HG03439 (cell line): ENCODE results near the gene COLEC11.
A peak's percentile ranks its signal among the peaks of the same experiment; 100 is the strongest.
"Not testable (repeated sequence)": the region's sequence is repeated elsewhere in the genome, so short reads cannot be mapped to it uniquely, and the experiment has no call there.

Source experiments
- ATAC-seq: cut with Tn5 transposase; IDR thresholded peaks from one replicate; pipeline ENCODE4 v1.9.1; 2021; ENCODE audit warnings: mild to moderate bottlenecking, moderate library complexity; ENCODE audit not compliant: unreplicated experiment

COLEC11 gene

DNA sequence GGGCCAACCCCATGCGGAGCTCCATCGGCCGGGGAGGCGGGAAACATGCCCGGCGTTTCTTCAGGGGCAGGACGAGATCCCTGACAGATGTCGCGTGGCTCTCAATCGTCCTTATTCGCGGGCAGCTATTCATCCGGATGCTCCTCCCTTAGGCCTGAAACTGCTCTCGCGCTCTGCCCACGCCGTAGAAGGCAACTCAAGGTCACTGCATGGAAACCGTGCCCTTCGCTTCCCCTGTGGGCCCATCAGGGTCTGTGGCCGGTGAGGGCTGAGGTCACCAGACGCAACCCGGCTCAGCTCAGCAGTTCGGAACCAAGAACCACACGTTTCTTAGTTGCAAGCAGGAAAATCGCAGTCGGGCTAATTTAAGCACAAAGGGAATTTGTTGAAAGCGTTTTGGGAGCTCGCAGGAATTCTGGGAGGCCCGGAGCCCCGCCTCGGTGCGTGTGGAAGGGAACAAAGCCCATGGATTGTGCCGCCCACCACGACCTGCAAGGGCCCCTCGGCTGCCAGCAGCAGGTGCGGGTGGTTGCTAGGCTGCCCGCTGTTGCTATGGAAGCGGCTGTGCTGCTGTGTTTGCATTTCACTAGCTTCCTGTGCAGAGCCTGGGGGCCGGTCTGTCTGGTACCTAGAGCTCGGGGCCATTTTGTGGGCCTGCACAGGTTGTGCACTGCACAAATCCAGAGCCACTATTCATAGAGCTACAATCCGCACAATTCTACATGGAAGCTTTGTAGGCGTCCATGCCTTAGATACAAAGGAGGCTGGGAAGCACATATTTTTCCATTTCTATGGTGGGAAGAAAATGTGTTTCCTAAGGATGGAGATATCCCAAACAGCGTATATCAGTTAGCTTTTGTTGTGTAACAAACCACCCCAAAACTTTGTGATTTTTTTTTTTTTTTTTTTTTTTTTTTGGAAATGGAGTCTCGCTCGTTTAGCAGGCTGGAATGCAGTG lies 57.1 kb downstream of the COLEC11 start:
- peak; percentile 68 for ATAC-seq

DNA sequence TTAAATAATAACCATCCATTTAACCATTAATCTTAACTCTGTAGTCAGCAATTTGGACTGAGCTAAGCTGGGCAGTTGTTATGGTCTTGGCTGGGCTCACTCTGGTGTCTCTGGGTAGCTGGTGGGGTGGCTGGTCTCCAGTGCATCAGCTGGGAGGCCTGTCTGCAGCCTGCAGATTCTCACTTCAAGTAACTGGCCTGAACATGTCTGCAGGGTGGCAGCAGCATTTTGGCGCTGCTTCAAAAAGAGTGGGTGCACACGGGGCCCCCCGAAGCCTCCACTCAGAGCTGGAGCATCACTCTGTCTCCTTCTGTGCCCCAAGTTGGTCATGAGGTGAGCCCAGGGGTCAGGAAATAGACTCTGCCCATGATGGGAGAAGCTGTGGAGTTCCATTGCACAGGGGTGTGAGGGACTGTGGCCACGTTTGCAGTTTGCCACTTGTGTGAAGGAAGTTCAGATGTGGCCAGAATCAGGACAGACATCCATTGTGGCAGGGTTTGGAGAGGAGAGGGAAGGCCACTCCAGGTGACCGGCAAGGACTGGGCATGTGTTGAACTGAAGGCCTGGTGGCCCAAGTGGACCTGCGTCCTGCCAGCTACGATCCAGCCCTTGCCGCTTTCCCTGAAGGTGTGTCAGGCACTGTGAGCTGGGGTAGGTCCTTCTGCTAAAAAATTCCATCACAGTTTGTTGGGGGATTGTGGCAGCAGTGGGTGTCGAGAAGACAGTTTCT lies 58.1 kb downstream of the COLEC11 start:
- ATAC-seq = no peak

DNA sequence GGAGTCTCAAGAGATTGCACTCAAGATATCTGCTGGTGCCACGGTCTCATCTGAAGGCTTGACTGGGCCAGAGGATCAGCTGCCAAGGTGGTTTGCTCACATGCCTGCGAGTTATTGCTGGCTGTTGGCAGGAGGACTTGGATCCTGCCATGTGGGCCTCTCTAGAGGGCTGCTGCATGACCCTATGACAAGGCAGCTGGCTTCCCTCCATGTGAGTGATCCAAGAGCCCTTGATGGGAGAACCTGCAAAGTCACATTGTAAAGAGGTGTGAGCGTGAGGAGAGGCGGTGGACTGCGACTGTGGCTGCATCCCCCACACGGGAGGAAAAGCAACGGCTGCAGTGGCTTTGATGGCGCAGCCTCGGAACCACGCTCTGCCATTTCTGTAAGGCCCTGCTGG lies 59.1 kb downstream of the COLEC11 start:
- ATAC-seq = no peak

DNA sequence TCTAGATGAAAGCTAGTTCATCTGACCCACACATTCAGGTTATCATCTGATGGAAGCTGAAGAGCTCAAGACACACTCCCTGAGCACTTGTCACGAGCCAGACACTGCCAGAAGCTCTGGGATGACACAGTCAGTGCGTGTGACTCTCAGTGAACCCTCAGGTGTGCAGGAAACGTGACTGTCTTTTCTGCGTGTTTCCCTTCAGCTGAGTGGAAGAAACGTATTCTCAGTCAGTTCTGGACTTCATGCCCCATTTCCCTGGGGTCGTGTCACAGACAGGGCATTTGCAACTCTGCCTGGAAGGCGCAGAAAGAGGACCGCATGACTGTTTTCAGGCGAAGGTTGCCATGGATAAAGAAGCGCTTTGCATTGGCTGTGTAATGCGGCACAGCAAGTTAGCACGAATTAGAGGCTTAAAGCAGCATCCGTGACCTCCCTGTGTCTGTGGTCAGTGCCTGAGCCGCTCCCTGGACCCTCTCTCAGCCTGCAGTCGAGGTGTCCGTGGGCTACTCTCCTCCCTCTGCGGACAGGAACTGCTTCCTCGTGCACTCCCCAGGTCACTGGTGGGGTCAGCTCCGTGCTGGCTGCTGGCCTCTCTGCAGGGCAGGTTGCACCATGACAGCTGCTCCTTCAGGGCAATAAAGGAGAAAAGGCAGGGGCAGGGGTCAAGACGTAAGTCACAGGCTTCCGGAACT lies 59.8 kb downstream of the COLEC11 start:
- no peak for ATAC-seq

DNA sequence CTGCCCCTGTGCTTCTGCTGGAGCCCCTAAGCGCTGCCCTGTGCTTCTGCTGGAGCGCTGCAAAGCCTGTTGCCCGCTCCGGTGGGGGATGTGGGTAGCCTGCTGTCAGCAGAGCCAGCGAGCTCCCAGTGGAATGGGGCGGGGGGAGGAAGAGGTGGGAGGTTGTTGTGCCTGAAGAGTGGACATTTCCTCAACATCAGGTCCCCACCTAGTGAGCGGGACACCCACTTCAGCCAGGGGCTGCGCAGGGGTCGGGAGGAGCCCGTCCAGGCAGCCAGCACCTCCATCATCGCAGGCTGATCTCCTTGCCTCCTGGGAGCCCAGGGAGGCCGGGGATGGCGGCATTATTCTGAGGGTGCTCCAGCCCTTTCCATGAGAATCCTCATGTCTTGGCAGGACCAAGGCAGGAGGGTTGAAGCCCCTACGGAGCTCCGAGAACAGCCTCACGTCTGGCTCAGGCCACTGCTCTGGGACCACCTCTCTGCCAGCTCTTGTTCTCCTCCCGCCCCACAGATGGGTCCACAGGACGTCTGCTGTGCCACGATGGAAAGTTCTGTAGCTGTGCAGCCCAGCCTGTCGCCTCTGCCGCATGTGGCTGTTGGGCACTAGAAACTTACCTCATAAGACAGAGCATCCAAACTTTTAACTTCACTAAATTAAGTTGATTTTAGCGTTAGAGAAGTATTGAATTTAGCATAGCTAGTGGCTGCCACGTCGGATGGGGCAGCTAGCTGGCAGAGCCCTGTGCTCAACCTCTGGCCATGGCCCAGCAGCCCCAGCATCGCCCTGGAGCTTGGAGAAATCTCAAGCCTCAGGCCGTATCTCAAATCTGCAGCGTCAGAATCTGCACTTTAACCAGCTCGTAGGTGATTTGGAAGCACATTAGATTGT lies 61.2 kb downstream of the COLEC11 start:
- no peak for ATAC-seq

DNA sequence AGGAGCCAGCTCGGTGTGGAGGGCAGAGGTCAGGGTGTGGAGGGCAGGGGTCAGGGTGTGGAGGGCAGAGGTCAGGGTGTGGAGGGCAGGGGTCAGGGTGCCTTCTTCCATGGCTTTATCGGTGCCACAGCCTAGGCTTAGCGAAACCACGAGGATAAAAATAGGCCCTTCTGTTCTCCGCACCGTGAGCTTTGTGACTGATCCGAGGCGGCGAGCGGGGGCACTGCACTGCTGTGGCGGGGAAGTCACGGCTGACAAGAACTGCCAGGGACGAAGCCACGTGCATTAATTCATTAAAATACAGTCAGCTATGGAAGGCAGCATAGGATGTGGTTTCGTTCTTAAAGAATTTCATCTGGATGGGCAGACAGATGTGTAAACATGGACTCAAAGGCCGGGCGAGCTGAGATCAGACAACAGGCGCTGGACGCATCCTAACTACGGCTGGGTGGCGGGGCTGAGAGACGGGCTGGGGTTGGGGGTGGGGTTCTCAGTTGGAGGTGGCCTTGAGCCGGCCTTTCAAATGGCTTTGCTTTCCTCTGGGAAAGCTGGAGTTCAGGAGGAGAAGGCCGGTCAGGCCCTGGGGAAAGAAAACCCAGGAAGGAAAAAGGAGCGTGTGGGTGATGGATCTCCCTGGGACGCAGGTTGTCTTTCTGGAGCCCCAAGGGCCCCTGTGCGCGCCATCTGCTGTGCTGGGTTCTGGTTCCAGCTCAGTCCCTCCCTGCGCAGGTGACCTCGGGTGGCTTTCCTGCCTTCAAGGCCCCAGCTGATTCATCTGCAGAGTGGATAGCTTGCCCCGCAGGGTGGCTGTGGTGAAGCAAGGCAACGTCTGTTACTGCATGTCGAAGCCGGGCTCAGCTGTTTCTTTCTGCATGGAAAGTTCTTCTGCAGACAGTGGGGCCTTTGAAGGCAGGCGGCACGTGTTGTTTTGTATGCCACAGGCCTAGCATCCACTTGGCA lies 62.1 kb downstream of the COLEC11 start:
- ATAC-seq = no peak

DNA sequence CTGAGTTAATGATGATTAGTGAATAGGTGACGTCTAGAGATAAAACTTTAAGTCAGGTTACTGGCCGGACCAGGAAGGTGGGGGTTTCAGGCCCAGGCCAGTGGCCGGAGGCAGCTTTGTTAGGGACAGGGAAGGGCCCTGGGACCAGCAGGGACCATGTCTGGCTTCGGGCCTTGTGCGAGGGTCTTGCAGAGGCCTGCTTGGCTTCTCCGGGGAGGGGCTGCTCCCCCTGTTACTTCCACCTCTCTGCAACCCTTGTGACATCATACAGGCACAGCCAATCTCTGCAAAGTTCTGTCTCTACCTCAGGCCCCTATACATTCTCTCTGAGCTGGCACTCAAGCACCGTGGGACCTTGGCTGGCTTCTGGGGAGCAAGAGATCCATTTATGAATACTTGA lies 63.0 kb downstream of the COLEC11 start, which contains the start of gene ALLC:
ALLC (plus strand) TSS at position 320 of the 400 bp plus-strand sequence. CDS start 12,958 bp downstream, outside the sequence.
- ATAC-seq = no peak

DNA sequence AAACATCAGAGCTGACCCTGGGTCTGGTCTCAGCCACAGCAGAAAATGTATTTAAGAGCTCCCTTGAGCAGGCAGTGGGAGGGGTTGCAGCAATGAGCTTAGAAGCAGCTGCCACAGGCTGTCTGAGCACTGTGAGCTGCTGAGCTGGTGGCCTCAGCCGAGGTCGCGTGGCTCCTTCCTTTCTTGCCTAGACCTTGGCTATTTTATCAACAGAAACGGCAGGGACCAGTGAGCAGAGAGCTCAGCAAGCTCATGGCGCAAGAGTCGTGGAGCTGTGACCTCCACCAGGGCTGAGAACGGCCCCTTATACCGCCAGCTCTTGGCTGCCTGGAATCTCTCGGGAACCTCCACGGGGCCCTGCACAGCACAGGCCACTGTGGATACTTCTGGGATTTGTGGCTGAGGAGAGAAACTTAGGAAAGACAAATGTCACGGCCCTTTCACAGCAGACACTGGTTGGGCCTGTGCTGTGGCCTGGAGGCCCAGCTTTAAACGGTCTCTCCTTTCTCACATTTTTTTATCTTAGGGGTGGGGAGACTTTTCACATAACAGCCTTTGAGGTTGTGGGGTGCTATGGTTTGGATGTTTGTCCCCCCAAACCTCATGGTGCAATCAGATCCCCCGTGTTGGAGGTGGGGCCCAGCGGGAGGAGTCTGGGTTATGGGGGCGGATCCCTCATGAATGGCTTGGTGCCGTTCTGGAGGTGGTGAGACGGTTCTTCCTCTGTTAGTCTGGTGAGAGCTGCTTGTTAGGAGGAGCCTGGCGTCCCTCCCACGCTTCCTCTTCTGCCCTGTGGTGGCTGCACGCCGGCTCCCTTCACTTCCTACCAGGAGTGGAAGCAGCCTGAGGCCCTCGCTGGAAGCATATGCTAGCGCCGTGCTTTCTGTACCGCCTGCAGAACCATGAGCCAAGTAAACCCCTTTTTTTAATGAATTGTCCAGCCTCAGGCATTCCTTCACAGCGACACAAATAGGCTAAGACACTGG lies 64.8 kb downstream of the COLEC11 start:
- ATAC-seq = no peak

DNA sequence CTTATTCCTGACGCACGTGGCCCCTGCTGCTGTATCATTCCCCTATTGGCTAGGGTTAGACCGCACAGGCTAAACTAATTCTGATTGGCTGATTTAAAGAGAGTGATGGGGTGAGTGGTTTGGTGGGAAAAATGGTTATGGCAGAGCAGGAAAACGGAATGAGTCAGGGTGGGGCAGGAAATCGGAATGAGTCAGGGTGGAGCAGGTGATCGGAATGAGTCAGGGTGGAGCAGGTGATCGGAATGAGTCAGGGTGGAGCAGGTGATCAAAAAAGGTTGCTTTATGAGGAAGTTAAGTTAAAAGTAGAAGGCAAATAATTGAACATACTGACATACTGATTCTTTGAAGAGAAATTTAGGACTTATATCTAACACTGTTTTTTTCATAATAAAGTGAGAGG lies 65.7 kb downstream of the COLEC11 start:
- ATAC-seq = not testable (repeated sequence)

DNA sequence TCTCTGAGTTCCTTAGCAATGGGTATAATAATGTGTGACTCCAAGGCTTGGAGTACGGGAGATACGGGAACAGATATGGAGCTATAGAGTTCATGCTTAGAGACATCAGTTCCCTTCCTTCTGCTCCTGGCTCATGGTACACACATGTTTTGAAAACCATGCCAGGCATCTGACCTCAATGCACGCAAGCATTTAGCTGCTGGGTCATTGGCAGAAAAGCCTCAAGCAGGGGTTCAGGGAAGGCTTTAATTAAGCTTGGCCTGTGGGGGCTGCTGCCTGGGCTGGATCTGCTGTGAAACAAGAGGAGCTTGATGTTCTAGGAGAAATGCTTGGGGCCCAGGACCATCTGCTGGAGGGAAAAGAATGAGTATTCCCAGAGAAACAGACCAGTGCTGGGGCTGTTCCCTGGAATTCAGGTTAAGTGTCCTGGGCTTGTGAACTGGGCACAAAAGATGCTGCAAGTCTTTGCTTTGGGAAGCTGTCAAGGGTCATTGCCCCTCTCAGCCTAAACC lies 66.3 kb downstream of the COLEC11 start:
- no peak for ATAC-seq

DNA sequence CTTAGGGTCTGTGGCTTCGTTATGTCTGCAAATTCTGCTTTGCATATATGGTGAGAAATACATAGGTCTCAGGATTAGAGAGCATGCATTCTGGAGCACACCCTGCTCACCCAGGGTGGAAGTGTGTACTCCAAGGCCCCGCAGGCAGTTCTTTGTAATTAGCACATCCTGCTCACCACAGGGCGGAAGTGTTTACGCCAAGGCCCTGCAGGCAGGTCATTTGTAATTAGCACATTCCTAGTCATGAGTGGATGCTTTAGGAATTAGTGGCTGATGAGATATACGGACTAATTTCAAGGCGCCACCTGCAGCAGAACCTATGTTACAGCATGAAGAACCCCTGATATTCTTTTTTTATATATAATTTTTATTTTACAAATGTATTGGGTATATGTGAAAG lies 67.3 kb downstream of the COLEC11 start:
- ATAC-seq = no peak

DNA sequence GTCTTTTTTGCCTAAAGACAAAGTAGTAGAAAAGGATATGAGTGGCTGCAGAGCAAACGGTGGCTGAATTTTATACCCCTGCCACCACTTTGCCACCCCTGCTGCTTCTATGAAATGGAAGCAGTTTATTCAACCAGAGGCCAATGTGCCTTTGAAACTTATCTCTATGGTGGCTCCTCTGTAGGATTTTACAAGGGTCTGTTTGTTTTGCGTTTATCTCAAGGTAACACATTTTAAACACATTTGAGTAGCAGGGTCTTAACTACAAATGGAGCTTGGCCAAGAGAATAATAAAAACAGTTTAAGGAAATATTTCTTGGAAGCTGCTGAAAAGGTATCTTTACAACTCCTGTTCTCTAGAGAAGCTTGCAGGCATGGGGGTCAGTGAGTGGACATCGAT lies 69.2 kb downstream of the COLEC11 start:
- ATAC-seq = no peak

DNA sequence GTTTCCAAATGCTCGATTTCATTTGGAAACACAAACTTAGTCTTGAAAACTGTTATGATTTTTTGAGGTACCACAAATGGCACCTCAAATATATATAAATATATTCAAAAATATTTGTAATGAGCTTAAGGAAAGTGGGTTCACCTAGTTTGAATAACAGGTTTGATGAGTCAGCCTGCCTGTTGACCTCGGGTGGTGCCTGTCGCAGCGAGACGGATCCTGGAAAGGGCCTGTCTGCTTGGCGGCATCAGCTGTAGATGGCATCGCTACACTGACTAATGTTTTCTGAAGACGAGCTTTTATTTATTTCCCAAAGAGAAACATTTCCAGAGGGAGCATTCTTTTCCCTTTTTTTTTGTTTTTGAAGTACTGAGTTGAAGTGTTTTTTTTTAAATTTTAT lies 70.0 kb downstream of the COLEC11 start:
- ATAC-seq = no peak

DNA sequence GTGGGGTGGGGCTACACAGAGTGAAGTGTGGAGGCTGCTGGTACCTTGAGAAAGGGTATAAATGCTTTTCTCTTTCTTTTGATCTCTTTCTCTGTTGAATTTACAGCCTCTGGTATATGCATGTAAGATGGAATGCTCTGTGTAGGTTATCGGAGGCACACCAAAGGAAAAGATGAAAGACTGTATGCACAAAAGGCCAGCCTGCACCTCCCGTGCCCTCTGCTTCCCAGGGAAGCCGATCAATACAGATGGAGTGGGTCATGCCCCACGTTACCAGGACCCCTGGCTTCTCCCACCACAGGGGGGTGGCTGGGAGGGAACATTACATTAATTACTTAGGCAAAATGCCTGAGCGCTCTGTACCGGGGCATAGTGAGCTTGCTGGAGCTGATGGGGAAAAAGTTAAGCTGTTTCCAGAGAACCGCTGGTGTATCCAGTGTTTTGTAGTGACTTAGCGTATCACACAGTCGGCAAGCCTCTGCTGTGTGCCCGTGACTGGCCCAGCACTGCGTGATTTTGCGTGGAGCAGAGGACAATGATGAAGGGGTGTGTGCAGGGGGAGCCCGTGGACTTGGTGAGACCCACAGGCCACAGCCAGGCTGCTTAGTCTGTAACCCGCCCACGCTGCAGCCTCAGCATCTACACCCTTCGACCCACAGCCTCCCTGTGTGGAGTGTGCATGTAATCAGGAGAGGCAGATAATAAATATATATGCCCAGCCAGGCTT lies 71.1 kb downstream of the COLEC11 start:
- ATAC-seq = no peak

DNA sequence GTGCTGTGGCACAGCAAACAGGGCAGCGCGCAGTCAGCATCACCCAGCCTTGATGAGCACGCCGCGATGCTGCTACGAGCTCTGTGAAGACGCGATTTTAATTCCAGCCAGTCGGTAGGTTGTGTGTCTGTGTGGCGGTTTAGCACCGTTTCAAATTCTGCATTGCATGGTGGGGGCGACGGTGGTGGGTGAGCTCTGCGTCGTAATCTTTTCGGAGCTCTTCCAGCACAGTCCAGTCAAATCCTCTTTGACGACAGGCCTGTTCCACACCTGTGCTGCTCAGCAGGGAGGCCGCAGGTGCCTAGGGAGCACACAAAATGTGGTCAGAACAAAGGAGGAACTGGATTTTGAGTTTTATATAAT lies 71.7 kb downstream of the COLEC11 start:
- ATAC-seq = no peak

DNA sequence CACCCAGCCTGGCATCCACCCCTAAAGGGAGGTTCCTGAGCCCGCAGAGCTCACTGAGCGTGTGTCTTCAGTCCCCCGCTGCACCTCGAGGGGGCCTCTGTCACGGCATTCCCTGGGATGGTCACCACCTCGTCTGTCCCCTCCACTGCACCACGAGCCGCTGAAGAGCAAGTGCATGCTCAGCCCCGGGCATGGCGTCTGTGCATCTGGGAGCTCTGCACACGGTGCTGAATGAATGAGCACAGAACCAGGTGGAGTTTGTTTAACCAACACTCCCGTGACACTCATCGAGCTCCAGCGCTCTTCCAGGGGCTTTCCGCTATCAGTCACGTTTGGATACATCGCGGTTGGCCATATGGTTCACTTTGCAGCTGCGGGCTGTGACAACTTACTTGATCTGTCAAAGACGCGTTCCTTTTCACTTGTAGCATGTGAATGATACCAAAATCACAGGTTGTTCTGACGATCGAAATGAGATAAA lies 72.3 kb downstream of the COLEC11 start:
- no peak for ATAC-seq

DNA sequence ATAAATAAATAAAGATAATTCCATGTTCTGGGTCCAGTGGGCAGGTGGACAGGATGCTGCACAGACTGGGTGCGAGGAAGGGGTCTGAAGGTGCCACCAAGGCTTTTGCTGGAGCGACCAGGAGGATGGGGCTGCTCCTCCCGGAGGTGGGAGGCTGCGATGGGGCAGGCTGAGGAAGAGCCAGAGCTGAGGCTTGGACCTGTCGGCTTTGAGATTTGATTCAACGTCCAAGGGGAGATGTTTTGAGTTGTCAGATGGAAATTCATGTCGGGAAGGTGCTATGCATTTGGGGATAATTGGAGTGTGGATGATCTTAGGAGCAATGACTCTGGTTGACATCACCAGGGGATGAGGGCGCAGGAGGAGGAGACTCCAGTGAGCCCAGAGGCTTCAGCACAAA lies 74.7 kb downstream of the COLEC11 start:
- ATAC-seq = no peak
